GM19467 (cell line): ENCODE data around the gene POMGNT2.

Experiments
- ATAC-seq: cut with Tn5 transposase; IDR thresholded peaks from one replicate; pipeline ENCODE4 v1.9.1; 2021; ENCODE audit warnings: mild to moderate bottlenecking, moderate library complexity; ENCODE audit not compliant: unreplicated experiment

The POMGNT2 gene

DNA sequence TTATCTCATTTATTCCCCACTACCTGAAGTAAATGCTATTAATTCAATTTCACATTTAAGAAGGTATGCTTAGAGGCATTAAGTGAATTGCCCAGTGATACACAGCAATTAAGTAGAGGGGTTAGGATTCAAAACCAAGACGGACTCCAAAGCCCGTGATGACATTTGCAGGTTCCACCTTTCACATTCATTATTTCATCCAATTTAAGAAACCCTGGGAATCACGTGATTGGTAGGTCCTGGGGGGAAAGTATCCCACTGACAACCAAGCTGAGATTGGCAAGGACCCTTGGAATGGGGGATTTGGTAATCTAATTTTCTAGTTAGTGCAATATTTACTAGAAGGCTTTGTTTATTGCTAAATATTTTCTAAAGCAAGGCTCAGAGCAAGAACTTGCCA lies 1.8 kb downstream of the POMGNT2 start:
- ATAC-seq = no peak

- ATAC-seq = no peak
Measured at GRCh38 chr3:43102773-43103480, 3.0 kb downstream of the POMGNT2 start.

GRCh38 chr3:43098761-43099160 lies 7.1 kb downstream of the POMGNT2 start:
- no peak for ATAC-seq

DNA sequence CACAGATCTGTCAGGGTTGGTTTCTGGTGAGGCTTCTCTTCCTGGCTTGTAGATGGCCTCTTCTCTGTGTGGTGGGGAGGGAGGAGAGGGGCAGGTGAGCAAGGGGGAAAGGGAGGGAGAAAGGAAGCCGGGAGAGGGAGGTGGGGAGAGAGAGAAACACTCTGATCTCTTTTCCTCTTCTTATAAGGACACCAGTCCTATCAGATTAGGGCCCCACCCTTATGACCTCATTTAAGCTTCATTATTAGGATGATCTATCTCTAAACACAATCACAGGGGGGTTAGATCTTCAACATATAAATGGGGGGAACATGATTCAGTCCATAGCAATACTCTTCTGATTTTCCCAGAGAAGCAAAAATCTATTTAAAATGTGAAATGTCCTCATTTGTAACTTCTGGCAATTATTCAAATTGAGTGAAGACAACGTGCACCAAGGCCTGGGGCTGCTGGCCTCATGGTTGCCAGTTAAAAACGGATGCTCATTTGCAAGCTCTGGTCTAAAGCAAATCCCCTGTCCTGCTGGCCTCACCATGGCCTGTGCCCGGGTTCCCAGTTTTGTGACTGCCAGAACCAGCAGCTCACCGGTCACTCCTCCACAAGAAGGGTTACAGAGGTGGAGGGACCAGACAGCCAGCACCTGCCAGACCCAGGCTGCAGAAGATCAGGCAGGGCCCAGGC lies 8.3 kb downstream of the POMGNT2 start:
- no peak for ATAC-seq

GRCh38 chr3:43096761-43097160 lies 9.1 kb downstream of the POMGNT2 start:
- no peak for ATAC-seq

GRCh38 chr3:43095370-43095769 lies 10.5 kb downstream of the POMGNT2 start:
- no peak for ATAC-seq

- no peak for ATAC-seq
Measured at GRCh38 chr3:43094851-43095250, 11.0 kb downstream of the POMGNT2 start.

- ATAC-seq = no peak
Measured at GRCh38 chr3:43094381-43094780, 11.5 kb downstream of the POMGNT2 start.

DNA sequence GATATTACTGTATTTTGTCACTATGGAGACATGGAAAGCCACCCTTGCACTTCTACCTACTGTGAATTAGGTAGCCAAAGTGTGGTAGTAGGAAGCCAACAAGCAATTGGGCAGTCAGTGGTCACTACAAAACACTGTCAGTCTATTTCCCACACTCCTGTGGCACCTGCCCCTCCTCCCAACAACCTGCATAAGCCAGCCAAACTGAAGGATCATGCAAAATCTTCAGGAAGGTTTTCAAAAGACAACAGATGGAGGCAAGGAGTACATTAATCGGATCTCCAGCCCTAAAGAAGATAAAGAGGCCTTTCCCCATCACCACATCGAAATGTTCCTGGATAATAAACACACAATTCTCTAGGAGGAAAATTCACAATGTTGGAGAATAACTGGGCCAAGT lies 11.9 kb downstream of the POMGNT2 start:
- no peak for ATAC-seq

- ATAC-seq = no peak
Measured at GRCh38 chr3:43093006-43093405, 12.9 kb downstream of the POMGNT2 start.

DNA sequence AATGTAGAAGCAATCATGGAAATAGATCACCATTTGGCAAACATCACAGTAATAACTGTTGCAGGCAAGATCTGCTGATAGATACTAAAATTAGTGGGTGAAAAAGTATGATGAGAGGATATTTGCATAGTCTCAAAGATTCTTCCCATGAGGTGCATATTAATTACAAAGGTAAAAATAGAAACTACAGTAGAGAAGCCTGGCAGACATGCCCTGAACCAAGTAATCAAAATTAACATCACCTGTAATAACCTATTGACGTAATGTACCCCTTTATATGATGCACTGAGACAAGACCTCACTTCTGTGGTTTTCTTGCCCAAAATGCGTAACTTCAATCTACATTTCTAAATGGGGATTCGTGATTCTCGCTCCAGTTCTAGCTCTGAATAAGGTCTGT lies 14.4 kb downstream of the POMGNT2 start:
- ATAC-seq = no peak

- ATAC-seq = no peak
Measured at GRCh38 chr3:43090238-43090637, 15.6 kb downstream of the POMGNT2 start.

GRCh38 chr3:43089081-43089480 lies 16.8 kb downstream of the POMGNT2 start:
- no peak for ATAC-seq

DNA sequence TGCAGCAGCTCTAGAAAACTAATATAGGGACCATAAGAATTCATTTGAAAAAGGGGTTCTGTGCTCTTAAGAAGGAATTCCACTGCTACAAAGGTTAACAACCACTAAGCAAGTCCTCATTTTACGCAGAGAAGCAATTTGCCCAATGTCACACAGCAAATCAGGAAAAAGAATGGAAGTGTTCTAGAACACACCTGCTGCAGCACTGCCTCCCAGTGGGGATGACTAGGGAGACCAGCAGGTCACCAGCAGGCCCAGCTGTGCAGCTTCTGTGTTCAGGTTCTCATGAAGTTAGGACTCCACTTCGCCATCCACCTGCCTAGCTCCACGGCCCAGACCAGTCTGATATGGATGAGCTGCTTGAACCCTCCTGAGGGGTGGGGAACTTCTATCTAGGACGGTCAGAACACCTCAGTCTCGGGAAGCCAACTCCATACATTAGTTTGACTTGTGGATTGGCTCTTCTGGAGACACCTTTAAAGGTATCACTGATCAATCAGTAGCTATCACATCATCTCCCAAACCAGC lies 18.6 kb downstream of the POMGNT2 start:
- no peak for ATAC-seq

DNA sequence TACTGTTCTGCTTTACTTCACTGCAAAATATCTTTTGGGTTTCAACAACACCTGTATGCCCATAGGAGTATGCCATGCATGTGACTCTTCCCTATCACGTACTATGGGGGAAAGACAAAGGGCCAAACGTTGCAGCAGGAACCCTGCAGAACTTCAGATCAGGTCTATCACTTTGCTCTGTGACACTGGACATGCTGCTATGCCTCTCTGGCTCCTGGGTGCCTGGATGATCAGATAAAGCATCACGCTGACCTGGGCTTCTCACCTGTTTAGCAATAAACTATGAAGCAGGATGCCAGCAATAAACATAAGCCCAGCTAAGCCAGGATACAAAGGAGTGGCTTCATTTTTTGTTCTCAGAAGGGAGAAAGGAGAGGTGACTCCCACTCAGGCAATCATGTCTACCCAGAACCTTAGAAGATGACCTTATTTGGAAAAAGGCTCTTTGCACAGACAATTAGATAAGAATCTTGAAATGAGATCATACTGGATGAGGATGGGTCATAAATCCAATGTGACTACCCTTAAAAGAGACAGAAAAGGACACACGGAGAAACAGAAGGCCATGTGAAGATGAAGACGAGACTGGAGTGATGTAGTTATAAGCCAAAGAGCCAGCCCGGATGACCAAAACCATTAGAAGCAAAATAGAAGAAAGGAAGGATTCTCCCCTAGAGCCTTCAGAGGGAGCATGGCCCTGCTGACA lies 19.3 kb downstream of the POMGNT2 start:
- no peak for ATAC-seq

- ATAC-seq = no peak
Measured at GRCh38 chr3:43082457-43082856, 23.4 kb downstream of the POMGNT2 start.

DNA sequence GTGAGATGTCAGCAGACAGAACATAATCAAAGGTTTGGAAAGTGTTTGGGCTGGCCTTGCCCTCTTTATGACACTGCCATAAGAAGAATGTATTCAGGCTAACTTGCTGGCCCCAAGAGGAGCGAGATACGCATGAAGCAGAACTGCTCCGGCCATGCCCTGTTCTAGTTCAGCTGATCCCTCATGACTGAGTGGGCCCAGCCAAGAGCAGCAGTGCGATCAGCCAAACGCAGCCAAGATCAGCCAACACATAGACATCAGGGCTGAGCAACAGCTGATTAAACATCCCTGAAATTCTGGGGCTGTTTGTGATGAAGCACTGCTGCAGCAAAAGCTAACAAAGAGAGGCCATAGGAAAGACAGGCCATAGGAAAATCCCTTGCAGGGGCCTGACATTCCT lies 24.1 kb downstream of the POMGNT2 start:
- ATAC-seq = no peak

GRCh38 chr3:43080726-43081568 lies 24.9 kb downstream of the POMGNT2 start:
- no peak for ATAC-seq

- ATAC-seq = no peak
Measured at GRCh38 chr3:43079536-43080332, 26.1 kb downstream of the POMGNT2 start.

DNA sequence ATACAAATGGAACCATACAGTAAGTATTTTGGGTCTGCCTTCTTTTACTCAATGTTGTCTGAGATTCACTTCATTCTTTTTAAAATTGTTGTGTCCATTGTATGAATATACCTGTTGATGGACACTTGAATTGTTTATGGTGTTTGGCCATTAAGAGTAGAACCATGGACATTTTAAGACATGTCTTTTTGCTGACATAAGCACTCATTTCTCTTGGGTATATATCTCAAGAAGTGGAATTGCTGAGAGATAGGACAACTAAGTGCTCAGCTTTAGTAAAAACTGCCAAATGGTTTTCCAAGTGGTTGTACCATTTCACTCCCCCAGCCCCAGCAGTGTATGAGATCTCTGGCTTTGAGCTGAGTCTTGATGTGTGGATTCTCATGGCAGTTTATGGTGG lies 28.2 kb downstream of the POMGNT2 start:
- ATAC-seq = no peak
